HG03280 (cell line): ENCODE results near the gene DNAH17.
"Not testable (repeated sequence)": the region's sequence is repeated elsewhere in the genome, so short reads cannot be mapped to it uniquely, and the experiment has no call there.

ENCODE experiments used
- ATAC-seq: cut with Tn5 transposase; IDR thresholded peaks from one replicate; pipeline ENCODE4 v1.9.1; 2021; ENCODE audit warnings: mild to moderate bottlenecking, moderate library complexity; ENCODE audit not compliant: unreplicated experiment

The DNAH17 gene

DNA sequence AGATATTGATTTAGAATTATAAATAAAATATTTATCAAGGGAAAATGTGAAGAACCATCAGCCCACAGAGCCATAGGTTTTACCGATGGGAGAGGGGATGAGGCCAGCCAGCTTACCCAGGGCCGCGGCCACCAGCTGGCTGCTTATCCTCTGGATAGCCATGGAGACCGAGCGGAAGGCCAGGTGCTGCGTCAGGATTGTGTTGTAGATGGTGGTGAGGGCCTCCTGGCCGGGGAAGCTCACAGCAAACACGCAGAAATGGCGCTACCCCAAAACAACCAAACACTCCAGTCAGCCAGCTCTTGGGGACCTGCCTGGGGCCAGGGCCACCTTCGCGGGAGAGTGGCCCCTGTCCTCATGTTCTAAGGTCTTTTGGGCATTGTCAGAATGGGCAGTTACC is 97.8 kb downstream of the DNAH17 start:
- no peak for ATAC-seq

- no peak for ATAC-seq
Observed at GRCh38 chr17:78478757-78479297, 98.4 kb downstream of the DNAH17 start.

- no peak for ATAC-seq
Observed at GRCh38 chr17:78477913-78478756, 99.1 kb downstream of the DNAH17 start.

DNA sequence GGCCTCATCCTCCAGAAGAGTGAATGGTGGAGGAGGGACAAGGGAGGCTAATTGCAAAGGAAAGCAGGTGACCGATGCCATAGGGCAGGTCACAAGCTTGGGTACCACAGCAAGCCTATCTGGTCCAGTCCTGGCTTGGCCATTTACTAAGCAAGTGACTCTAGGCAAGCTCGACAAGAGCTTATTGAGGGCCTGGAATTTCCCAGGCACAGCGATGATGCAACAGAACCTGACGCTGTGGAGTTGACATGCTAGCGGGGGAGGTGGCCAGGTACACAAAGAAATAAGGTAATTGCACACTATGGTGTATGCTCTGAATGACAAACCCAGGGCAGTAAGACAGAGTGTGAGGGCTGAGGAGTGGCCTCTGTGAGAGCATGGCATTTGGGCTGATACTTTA is 100.2 kb downstream of the DNAH17 start:
- ATAC-seq, result no peak

- no peak for ATAC-seq
Observed at GRCh38 chr17:78476149-78476548, 101.0 kb downstream of the DNAH17 start.

DNA sequence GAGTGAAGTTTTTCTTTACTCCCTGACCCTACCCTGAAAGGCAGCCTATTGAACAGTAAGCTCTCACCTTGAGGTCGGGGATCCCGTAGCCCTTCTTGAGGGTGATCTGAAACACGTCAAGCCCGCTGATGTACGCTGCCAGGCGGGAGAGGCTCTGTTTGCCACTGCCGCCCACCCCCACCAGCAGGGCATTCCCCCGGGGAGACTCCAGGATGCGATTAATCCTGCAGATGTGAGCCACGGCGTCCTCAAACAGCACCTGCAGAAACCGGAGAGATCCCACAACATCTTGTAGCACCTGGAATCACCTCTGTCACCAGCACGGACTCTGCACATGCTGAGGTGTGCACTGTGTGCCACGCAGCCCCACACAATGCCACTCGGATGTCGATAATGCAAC is 102.0 kb downstream of the DNAH17 start:
- no peak for ATAC-seq

DNA sequence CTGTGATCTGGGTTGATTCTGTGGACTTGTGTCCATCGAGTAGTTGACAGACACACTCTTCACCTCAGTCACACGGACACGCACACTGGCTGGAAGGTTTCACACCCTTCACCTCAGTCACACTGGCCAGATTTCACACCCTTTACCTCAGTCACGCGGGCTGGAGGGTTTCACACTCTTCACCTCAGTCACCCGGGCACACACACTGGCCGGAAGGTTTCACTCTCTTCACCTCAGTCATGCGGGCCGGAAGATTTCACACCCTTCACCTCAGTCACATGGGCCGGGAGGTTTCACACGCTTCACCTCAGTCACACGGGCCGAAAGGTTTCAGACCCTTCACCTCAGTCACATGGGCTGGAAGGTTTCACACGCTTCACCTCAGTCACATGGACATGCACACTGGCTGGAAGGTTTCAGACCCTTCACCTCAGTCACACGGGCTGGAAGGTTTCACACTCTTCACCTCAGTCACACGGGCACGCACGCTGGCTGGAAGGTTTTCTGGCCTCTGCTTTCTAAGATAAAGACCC is 102.5 kb downstream of the DNAH17 start:
- peak; percentile 61 for ATAC-seq

GRCh38 chr17:78473951-78474613 is 103.1 kb downstream of the DNAH17 start:
- ATAC-seq, result no peak

DNA sequence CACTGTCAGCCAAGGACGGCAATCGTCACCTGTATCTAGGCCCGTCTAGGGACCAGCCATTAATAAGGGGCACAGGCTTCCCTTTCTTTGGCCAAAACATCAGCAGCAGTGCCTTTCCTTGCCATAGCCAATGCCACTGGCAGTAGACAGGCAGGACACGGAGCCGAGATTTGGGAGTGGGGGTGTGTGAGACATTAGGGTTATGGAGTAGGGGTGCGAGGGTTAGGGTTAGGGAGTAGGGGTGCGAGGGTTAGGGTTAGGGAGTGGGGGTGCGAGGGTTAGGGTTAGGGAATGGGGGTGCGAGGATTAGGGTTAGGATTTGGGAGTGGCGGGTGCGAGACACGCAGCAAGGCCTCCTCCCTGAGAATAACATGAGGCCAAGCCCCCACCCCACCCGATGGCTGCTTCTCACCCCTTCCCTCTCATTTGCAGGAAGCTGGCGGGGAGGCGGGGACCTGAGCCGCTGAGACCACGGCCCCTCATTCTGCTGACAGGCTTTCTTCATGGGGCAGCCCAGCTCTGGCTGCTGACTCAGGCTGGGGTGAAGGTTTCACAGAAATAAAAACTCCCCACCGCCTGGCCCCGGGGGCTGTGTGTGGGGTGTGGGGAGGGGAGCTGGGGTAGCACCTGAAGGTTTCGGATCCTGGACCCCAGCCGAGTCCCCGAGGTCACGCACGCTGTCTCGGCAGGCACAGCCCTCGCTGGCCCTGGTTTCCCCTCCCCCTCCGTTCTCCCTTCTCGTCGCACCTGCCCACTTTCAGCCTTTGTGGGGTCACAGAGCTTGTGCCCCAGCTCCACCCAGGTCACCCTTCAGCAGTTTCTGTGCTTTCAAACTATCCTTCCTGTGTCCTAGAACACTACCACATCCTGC is 104.9 kb downstream of the DNAH17 start:
- ATAC-seq, result no peak

GRCh38 chr17:78471635-78472034 is 105.6 kb downstream of the DNAH17 start:
- ATAC-seq, result no peak

- ATAC-seq, result no peak
Observed at GRCh38 chr17:78469443-78469842, 107.8 kb downstream of the DNAH17 start.

- no peak for ATAC-seq
Observed at GRCh38 chr17:78468366-78468765, 108.8 kb downstream of the DNAH17 start.

DNA sequence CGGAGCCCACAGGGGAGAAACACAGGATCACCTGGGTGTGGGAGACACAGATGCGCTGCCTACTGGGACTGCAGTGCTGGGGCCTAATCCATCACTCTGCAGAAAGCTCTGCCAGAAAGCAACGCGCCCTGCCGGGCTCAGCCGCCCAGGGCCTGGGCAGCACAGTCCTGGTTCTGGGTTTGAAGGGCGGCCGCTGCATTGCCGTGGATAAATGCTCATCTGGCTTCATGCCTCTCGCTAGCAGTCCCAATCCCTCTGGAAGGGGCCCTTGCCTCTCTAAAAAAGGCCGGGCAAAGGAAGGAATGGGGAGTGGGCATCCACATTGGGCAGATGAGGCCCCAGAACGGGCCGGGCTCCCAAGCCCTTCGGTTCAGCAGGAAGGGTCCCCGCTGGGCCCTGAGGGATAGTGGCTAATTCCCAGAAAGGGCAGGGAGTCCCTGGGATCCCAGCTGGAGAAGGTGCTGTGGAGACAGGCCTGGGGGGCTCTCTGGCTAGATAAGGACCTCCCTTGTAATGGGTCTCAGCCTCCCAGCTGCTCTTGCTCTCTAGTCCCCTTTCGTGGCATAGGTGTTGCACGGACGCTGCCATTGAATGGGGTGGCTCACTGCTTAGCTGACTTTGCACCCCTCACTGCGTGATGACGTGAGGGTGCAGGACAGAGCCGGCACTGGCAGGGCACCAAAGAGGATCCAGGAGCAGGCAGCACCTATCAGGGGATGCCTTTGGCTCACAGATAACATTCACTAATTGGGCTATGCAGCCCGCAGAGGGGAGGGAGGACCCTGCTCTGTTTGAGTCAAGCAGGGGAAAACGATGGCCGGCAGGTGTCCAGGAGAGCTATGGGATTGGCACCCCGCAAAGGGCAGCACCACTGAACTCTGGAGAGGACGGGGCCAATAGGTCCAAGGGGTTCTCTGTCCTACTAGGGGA is 110.1 kb downstream of the DNAH17 start:
- ATAC-seq, result no peak

DNA sequence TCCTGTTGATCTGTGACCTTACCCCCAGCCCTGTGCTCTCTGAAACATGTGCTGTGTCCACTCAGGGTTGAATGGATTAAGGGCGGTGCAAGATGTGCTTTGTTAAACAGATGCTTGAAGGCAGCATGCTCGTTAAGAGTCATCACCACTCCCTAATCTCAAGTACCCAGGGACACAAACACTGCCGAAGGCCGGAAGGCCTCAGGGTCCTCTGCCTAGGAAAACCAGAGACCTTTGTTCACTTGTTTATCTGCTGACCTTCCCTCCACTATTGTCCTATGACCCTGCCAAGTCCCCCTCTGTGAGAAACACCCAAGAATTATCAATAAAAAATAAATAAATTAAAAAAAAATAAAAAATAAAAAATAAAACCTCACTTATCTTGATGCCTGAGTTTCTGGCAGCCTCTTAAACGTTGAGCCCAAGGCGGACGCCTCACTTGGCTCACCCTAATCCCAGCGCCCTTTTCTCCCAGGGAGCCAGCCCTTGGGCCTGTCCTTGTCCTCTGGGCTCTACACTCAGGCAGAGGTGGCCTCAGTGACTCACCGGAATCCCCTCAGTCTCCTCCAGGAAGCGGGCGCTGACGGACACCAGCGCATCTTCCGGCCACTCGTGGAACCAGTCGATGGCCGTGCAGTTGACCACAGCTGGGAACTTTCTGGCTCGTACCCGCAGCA is 110.9 kb downstream of the DNAH17 start:
- not testable (repeated sequence) for ATAC-seq

DNA sequence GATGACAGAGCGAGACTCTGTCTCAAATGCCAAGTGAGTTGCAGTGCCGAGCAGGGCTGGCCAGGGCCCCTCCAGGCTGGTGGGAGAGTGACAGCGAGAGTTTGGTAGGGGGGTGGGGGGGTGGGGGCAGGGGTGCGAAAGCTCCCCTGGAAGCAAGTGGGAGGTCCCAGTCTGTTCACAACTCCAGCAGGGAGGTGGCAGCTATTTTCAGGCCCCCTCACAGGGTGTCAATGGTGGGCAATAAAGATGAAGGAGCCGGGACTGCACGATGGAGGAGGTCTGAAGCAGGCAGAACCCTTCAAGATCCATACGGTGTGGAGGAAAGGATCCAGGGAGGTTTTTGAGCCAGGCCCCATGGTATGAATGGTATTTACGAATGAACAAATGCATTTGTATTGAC is 115.0 kb downstream of the DNAH17 start:
- ATAC-seq, result no peak

- no peak for ATAC-seq
Observed at GRCh38 chr17:78461799-78462053, 115.5 kb downstream of the DNAH17 start.

GRCh38 chr17:78460951-78461798 is 116.0 kb downstream of the DNAH17 start:
- ATAC-seq, result no peak

- no peak for ATAC-seq
Observed at GRCh38 chr17:78460176-78460675, 117.0 kb downstream of the DNAH17 start.
